ENCODE measurements around the gene SEMA6D.

The SEMA6D gene, protein sequence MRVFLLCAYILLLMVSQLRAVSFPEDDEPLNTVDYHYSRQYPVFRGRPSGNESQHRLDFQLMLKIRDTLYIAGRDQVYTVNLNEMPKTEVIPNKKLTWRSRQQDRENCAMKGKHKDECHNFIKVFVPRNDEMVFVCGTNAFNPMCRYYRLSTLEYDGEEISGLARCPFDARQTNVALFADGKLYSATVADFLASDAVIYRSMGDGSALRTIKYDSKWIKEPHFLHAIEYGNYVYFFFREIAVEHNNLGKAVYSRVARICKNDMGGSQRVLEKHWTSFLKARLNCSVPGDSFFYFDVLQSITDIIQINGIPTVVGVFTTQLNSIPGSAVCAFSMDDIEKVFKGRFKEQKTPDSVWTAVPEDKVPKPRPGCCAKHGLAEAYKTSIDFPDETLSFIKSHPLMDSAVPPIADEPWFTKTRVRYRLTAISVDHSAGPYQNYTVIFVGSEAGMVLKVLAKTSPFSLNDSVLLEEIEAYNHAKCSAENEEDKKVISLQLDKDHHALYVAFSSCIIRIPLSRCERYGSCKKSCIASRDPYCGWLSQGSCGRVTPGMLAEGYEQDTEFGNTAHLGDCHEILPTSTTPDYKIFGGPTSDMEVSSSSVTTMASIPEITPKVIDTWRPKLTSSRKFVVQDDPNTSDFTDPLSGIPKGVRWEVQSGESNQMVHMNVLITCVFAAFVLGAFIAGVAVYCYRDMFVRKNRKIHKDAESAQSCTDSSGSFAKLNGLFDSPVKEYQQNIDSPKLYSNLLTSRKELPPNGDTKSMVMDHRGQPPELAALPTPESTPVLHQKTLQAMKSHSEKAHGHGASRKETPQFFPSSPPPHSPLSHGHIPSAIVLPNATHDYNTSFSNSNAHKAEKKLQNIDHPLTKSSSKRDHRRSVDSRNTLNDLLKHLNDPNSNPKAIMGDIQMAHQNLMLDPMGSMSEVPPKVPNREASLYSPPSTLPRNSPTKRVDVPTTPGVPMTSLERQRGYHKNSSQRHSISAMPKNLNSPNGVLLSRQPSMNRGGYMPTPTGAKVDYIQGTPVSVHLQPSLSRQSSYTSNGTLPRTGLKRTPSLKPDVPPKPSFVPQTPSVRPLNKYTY

DNA sequence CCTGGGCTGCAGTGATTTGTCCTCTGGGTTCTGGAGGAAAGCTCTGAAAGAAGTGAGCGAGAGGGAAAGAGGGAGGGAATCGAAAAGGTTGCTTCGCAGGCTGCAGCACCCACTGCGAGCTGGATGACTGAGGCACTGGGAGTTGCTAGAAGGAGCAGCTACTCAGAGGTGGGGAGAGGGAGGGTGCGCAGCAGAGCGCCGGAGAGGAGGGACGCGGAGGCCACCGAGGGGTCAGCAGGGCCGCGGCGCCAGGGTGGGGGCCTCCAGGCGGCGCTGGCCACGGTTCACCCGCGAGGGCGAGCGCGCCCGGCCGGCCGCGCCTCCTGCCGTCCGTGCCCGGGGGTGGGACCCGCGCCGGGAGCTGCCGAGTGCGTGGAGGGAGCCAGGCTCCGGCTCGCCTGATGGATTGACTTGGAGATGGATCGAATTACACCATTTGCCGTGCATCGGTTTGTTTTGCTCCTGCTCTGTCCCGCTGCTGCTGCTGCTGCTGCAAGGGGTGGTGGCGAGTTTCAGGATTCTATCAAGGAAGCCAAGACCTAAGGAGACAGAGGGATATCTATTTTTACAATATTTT, at the start of gene SEMA6D:
Gene SEMA6D, plus strand, starts transcription at position 470 of the 577 bp plus-strand sequence. CDS start 42,294 bp downstream, outside the sequence.
- no peak for DNase-seq (ENCODE audit: low read depth)

DNA sequence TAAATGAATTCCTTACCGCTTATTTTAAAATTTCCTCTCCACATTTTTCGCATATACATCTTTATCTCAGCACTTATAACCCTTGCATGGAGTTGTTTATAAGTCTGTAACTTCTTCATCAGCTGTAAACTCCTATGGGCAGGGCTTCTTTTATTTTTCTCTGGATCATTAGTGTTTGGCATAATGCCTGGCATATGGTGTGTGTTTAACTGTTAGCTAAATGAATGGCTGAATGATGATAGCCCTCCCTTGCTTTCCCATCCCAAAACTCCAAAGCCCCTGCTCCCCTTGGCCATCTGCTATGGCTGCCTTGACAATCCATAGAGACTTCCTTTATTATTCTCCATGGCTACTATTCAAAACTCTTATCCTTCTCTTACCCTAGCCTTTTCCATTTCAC, 48.1 kb upstream of the SEMA6D start:
- no peak for DNase-seq (ENCODE audit: low read depth)

DNA sequence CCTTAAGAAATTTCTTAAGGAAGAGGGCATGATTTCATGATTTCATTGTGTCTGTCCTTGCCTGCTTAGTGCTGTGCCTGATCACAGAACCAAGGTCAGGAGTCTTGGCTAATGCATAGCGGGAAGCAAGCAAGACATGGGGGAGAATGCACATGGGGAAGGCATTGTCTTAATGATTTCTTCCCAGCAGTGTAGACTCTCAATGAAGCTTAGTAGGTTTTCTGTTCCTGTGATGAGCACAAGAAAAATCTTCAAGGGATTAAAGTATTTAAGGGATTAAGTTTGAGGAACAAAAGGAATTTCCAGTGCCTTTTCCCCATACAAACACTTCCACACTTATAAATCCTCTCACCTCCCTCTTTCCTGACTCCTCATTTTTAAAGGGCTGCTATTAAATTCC, 46.9 kb upstream of the SEMA6D start:
- no peak for DNase-seq (ENCODE audit: low read depth)

DNA sequence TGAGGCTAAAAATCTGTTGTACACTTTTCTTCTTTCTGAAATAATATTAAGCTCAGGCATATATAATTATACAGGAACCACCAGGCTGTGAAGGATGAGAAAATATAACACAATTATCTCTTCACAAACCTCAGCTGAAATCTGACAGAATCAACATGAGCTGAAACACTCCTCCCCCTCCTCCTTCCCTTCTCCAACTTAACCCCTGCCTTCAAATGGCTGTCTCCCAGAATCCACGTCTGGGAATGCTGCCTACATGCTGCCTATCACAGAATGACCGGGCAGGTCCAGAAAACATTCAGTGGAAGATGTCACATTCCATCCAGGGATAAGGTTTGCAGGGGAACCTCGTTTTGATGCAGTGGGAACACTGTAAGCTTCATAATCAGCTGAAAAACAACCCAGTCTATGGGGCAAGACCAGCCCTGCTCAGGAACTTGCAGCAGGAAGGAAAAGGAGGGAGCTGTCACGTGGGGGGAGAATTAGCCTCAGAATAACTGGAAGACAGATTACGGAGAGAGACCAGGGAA, 44.0 kb upstream of the SEMA6D start:
- DNase-seq (ENCODE audit: low read depth) = no peak

DNA sequence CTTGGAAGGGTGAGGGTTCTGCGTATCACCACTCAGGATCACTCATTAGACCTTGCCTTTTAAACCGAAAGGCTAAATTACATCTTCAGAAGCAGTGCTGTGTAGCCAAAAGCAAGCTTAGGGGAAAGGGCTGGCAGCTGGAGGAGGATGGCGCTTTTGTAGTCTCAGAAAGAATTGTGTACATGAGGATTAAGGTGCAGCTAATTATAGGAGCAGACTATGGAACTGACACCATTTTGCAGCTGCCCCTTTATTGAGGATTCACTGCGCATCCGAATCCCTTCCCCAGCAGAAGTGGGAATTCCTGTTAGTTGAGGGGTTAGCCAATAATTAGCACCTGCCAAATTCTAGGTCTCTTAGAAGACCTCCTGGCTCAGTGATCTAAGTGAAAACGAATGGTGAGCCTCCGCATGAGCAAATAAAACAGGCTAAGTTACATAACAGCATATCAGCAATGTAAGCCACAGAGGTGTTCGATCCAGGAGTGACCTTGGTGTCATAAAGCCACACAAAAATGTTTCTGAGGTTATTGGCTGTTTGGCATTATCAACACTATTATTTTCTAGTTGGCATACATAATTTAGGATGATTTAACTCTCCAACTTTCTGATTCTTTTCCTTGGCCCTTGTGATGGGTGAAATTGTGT, 42.6 kb upstream of the SEMA6D start:
- DNase-seq (ENCODE audit: low read depth) = no peak

DNA sequence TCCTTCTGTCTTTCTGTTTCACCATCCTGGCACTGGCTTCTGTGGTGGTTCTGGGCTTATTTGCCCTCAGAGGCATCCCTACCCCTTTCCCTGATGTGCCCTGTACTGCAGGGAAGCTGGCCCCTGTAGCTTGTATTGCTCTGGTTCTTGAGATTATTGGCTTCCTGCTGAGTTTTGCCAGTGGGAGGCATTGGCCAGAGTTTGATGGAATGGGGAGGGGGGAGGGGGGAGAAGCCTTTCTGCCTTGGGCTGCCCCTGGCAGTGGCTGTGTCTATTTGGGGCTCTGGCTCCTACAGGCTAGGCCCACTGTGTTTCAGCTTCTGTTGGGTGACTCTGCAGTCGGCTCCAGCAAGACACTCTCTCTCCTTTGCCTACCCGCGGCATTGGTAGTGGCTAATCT, 41.6 kb upstream of the SEMA6D start:
- DNase-seq (ENCODE audit: low read depth) = no peak

DNA sequence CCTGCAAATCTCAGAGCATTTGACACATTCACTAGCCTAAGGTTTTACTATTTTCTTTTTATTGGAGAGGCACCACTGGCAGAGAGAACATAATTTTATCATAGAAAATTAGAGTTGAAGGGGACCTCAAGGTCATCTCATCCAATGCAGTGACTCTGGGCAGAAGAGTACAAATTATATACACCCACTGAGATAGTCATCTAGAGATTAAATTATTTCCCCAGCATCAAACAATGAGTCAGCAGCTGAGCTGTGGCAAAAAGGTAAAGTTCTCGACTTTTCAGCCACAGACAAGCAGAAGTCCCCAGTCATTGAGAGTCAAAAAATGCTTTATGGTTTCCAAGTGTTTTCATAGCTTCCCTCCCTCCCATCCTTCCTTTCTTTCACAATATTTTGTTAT, 39.3 kb upstream of the SEMA6D start:
- no peak for DNase-seq (ENCODE audit: low read depth)

DNA sequence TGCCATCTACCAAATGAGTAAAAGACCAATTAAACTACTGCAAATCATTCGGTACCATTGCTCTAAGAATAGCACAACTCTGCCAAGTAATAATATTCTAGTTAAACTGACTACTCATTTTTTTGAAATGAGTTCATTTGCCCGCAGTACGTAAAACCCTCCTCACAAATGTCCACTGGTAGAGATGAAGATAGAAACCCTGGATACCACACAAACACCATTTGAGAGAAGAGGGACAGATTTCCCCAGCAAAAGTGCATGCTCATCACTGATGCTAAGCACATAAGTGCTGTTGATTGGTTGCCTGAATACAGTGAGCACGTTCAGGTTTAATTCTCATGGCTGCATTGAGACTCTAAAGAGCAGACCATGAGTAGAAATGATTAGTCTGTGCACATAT, 34.6 kb upstream of the SEMA6D start:
- DNase-seq (ENCODE audit: low read depth) = no peak

DNA sequence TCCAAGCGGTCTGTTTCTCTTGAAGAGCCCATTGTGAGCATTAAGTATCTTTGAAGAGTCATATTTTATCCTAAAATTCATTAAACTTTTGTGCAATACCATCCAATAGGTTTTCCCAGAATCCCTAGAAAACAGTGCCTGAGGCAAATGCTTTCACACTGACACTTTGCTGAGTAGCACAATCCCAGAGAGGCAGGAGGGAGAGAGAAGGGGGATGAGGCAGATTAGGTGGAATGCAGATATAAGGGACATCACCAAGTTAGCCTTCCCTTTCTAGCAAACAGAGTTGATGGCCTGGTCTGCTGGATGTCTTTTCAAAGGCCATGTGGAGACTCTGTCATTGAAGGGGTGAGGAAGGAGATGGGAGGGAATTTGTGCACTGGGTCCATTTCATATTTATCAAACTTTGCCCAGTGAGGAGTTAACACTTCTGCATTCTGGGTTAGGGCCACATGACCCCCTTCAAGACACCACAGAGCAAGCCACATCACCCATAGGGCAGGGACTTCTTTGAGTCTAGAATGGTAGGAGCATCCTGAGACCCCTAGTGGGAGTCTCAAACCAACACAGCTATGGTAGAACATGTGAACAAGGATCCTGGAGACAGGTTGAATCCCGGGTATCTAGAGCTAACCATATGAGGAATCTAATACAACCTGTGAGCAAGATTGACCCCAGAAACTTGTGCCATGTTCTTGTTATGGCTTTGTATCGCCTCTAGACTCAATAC, 32.0 kb upstream of the SEMA6D start:
- DNase-seq (ENCODE audit: low read depth) = no peak

DNA sequence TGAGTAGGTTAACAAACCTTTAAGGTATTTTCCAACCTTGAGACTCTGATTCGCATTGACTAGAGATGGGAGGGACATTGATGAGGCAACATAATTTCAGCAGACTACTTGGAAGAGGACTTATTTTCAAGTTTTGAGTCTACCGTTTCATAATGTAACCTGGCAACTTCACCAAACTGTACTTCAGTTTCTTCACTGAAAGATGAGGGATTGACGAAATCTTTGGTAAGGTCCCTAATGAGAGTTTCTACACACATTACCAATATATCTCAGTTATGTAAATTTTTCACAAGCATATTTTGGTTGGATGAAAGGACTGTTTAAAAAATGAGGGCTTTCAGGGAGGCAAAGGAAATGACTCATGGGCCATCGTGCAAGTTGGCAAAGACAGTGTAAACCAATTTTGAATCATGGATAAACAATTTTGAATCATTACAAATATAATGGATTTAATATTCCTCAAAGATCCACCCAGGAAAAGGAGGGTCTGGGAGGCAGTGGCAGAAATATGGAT, 28.7 kb upstream of the SEMA6D start:
- DNase-seq (ENCODE audit: low read depth) = no peak

DNA sequence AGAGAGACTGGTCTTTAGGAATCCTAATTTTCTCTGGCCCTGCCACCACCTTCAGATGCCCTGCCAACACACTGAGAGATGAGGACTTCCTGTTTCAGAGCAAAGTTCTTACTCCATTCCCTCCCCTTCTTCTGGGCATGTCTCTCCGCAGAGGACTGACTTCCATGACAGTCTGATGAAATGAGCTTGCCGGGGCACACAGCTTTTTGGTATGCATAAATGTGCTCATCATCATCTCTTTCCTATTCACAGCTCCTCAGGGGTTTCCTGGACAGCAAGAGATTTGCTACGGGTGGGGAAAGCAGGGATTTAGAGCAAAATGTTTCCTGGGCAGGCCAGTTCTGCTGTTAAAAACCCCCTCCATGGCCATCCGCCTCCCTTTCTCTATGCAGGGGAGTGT, 27.6 kb upstream of the SEMA6D start:
- no peak for DNase-seq (ENCODE audit: low read depth)

DNA sequence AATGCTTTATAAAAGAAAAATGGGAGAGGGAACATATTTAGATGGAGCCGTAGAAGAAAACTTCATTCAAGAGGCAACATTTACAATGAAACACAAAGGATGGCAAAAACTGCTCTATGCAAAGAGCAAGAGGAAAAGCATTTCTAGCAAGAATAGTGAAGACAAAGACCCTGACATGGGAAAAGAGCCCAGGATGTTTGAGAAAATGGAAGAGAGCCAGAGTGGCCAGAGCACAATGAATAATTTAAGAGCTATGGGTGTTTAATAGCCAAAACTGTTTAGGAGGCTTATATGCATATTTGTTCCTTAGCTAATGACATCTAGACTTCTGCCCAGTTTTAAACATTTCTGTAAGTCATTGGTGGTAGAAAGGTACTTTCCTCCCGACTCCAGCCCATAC, 25.4 kb upstream of the SEMA6D start:
- DNase-seq (ENCODE audit: low read depth) = no peak

DNA sequence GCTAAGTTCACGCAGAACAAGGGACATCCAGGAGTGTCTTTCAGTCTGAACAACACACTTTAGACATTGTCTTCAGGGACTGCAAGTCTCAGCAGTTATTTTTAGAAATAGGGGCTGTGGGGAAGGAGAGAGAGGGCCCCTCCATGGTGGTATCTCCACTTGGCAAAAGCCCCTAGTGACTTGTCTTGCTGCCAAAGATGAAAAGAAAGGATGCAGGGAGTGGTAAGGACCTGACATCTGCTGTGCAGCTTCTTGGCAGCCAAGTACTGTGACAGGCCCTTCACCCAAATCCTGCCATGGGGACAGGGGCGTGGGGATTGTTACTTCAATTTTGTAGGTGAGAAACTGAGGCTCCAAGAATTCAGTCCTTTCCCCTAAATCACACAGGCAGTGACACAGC, 21.0 kb upstream of the SEMA6D start:
- DNase-seq (ENCODE audit: low read depth) = no peak

DNA sequence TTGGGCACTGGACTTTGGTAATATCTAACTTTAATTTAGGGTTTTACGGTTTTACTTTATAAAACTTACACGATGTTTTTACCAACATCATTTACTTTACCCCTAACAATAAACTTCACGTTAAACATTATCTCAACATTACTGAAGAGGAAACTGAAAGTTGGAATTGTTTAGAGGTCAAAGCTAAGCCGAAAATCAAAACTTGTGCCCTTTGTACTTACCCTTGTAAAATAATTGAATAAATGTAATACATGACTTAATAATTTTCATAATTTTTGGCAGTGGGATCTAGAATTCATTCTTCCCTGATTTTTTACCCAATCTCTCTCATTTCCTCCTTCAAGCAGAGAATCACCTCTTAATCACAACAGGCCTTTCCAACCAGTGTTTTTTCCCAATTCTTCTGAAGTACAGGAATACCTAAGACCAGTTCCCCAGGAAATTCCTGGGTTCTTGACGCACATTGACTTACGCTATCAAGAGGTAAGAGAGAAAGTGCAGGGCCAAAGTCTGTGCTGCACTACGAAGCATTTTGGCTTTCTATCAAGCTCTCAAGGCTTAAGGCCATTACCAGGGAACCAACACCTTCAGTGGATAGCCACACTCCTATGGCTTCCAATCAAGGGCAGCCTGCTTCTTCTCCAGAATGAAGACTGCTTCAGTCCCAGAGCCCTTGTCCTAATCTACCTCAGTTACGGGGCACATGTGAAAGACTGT, 11.9 kb upstream of the SEMA6D start:
- no peak for DNase-seq (ENCODE audit: low read depth)

DNA sequence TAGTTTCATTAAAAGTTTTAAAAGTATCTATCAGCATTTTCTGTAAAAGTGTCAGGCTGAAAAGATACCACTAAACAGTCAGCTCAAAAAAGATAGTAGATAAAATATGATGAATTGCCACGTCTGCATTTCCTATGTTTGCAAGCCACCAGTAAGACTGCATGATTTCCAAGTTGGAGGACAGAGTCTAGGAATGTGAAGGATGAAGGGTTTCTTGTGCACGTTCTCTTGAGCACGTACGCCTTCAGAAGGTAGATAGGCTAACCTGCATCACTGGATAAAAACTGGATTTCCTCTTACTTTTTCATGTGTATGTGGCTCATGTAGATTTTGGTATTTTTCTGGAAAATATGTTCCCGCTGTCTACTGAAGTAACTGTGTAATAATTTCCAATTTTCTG, 9.9 kb upstream of the SEMA6D start:
- DNase-seq (ENCODE audit: low read depth) = no peak

DNA sequence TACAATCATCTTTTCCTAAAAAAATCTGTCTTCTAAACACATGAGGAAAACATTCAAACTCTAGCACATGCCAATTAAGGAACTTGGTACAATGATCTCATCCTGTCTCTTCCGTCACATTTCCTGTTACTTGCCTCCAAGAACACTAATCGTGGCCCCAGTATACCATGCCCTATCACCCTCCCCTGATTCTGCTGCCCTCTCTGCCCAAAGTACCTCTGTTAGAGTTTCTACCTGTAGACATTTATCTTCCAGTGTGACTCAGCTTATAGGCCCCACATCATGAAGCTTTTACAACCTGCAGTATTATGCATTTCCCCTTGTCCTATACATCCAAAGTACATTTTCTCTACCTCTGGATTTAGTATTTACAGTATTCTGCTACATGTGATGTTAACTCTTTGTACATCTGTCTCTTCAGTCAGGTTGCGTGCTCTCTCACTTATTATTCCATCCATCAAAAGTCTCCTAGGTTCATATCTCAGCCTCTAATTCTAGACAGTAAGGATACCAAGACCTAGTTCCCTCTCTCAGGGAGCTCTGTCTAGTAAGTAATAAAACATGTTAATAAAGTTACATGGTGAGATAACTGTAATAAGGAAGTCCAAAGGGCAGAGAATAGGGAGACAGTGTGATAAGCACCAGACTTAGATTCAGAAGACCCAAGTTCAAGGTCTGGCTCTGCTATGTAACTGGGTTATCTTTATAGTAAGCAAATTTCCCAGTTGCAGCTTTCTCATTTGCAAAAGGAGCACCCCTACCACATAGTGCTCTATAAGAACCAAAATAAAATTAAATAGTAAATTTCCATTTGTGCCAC, 8.9 kb upstream of the SEMA6D start:
- DNase-seq (ENCODE audit: low read depth) = no peak

DNA sequence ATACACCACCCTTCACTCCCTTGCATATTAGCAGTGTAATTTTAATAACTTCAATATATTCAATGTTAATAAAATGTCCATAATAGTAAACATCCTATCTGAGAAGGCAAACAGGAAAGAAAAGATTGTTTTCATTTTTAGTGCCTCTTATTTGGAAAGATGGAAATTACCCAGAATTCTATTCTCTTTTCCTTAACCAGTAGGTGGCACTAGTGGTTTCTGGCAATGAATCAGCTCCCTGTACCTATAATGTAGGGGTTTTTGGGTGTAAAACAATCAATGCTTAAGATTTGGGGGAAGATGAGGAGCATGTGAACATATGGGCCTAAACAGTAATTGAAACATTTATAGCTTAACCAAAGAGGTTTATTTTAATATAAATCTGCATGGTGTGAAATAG, 5.7 kb upstream of the SEMA6D start:
- DNase-seq (ENCODE audit: low read depth) = no peak

DNA sequence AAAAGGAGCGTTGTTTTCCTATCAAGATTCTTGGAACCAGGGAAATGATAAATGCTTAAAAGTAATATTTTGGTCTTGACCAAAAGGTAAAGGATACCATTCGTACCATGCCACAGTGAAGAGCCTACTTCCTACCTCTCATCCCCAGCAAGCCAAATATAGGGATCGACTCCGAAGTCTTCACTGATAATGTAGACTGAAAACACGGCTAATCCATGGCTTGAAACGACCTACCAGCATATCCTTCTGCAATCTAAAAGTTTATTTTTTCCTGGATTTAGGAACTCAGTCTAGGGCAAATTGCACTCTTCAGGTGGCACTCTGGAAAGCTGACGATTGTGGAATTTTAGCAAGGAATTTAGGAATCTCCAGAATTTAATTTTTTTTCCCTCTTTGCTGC, 1.9 kb upstream of the SEMA6D start:
- no peak for DNase-seq (ENCODE audit: low read depth)

DNA sequence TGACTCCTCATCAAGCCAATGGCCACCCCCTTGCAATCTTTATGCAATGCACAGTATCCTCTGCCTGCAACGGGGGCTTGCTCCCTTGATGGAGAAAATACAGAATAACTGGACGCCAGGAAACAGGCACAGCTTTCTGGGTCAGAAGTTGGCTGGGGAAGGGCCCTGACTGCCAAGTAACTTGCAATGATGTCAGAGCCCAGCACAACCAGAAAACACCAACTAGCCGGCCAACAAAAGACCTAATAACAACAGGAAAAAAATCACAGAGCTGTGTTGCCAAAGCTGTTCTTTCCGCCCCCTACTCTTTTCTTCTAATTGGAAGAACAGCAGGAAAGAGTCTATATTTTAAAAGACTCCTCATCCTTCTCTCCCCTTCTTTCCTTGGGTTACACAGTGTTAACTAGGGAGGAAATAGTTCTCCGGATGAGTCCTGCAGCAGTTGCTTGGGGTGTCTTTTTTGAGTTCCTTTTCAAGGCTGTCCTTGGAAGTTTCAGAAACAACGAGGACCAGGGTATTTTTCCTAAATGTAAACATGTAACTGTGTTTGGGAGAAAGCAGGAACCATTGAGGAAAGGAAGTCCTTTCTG, 1.4 kb upstream of the SEMA6D start:
- DNase-seq (ENCODE audit: low read depth) = no peak

Data from stimulated activated CD8-positive, alpha-beta memory T cell treated with anti-CD3 and anti-CD28 coated beads, Interleukin-4, amount 100 ng/mL, for 24 hours (primary cell).